Activated CD4-positive, alpha-beta memory T cell treated with anti-CD3 and anti-CD28 coated beads for 36 hours (primary cell): Measurements from ENCODE around the gene MARF1. TPM values are rescaled to one million over a fixed set of nuclear protein-coding genes. Genes with fewer than 3 reads are reported as not detected.
"Not testable (repeated sequence)": the region's sequence is repeated elsewhere in the genome, so short reads cannot be mapped to it uniquely, and the experiment has no call there.

Source experiments
- CTCF ChIA-PET: fragments of 350-600 bp; sonication (Branson Sonifier 250); formaldehyde crosslinking; loops from one replicate; lab custom pipeline; 2021; ENCODE audit warnings: antibody characterized with exemption, inconsistent platforms; lab: Charles Lee
- POLR2A ChIA-PET: fragments of 350-600 bp; sonication (Branson Sonifier 250); formaldehyde crosslinking; loops from one replicate; lab custom pipeline; 2021; ENCODE audit warnings: antibody characterized with exemption; lab: Charles Lee
- DNase-seq: peaks from one replicate; pipeline ENCODE4 v3.0.0-alpha.2; 2020
- H3K27ac Mint-ChIP-seq: one replicate; pipeline ENCODE4 v1.8.0; 2021; ENCODE audit warnings: mixed read lengths
- H3K27me3 Mint-ChIP-seq: one replicate; pipeline ENCODE4 v1.8.0; 2021; ENCODE audit warnings: mixed read lengths
- H3K36me3 Mint-ChIP-seq: one replicate; pipeline ENCODE4 v1.8.0; 2021; ENCODE audit warnings: mixed read lengths
- H3K4me1 Mint-ChIP-seq: one replicate; pipeline ENCODE4 v1.8.0; 2021; ENCODE audit warnings: low read depth, mixed read lengths
- H3K4me3 Mint-ChIP-seq: one replicate; pipeline ENCODE4 v1.8.0; 2021; ENCODE audit warnings: mild to moderate bottlenecking, mixed read lengths
- H3K9me3 Mint-ChIP-seq: one replicate; pipeline ENCODE4 v1.8.0; 2021; ENCODE audit warnings: mixed read lengths
- intact Hi-C: fragments of 100-400 bp; cut with micrococcal nuclease; formaldehyde crosslinking; loops from one replicate; pipeline ENCODE4 v1.15.1; 2023
- total RNA-seq, 2 experiments: library from RNA; stranded (reverse); gene quantifications; one replicate each; pipeline ENCODE4 v1.2.3, GENCODE V29; 2021

MARF1 gene
- total RNA-seq, 2 experiments from 2014 or later: 61.9 to 62.6 TPM

GRCh38 chr16:15607221-15607699, 35.7 kb downstream of the MARF1 start:
- H3K4me3 Mint-ChIP-seq, H3K9me3 Mint-ChIP-seq, POLR2A ChIA-PET, DNase-seq, intact Hi-C loops, H3K4me1 Mint-ChIP-seq, H3K27me3 Mint-ChIP-seq: not testable (repeated sequence)
- Mint-ChIP-seq H3K36me3 (peaks cover 54% of the 10 kb centered on the region), H3K27ac (peak overlapping the region; percentile 53)
- CTCF ChIA-PET: interaction anchor here (0.9 kb wide), 1 partner anchor 37 kb away, joined by 4 read pairs; no protein-coding TSS in a partner anchor

DNA sequence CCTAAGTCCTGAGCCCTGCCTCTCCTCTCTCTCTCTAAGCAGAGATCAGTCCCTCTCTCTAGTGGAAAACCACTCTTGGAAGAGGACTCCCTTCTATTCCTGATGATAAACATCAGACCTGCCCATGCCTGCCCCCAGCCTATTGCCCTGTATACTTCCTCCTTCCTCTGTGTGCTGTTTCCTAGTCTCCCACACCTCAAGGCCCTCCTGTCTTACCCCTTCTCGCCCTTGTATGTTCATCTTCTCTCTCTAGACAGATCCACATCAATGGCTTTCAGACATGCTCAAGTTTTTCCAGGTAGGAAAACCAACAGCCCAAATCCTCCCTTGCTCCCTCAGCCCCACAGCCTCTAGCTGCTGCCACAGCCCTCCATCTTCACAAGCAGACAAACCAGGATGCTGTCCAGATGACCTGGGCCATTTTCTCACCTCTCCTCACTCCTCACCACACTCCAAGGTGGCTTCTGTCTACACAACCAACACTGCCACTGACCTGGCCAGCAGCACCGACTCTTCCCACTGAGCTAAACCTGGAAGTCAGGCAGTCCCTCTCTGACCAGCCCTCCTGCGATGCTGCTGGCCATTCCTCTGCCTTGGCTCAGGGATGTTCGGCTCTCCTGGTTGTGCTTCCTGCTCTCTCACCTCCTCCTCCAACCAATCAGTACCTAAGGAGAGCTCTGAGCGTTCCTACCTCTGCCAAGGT, 36.3 kb downstream of the MARF1 start:
- POLR2A ChIA-PET: no interaction called here
- Mint-ChIP-seq H3K36me3 (peaks cover 55% of the 10 kb centered on the region), H3K9me3 (no peaks in the 10 kb centered on the region), H3K27ac (peak overlapping the region; percentile 53), H3K4me3 (no peak overlapping the region), H3K4me1 (peaks cover 10% of the 10 kb centered on the region), H3K27me3 (no peaks in the 10 kb centered on the region)
- no peak for DNase-seq
- CTCF ChIA-PET: interaction anchor here (0.9 kb wide), 1 partner anchor 37 kb away, joined by 4 read pairs; no protein-coding TSS in a partner anchor
- intact Hi-C loops: no loop called here

DNA sequence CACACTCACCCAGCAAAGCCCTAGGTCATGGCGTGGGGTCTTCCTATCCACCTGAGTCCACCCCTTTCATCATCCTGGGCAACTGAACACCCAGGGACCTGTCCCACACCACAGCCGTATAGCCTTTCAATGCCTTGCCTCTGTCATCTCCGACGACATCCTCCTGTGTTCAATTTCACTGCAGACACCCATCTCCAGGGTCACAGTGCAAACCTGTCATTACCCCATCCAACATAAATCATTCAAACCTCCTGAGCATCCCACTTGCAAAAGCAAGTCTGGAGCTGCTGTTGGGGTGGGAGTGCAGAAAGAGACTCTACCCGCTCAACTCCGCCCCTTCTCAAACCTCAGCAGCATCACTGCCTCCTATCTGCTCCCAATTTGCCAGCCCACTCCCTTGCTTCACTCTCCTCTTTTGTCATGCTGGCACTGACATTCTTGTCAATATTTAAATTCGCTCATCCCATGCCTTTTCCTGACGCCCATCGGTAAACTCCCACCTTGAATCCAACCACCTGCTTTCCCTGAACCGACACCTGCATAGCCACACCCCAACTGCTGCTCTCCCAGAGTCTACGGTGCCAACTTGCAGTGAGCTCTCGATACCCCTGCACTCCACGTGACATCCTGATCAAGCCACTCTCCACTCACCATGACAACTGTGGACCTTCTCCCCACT, 37.0 kb downstream of the MARF1 start:
- no peaks in the 10 kb centered on the region for H3K27me3 Mint-ChIP-seq
- DNase-seq: no peak
- ChIA-PET POLR2A (no interaction called here), CTCF (no interaction called here)
- no peak overlapping the region for H3K4me3 Mint-ChIP-seq
- no peaks in the 10 kb centered on the region for H3K9me3 Mint-ChIP-seq
- H3K36me3 Mint-ChIP-seq: peaks cover 57% of the 10 kb centered on the region
- peak overlapping the region; percentile 53 for H3K27ac Mint-ChIP-seq
- intact Hi-C loops: no loop called here
- peaks cover 10% of the 10 kb centered on the region for H3K4me1 Mint-ChIP-seq

DNA sequence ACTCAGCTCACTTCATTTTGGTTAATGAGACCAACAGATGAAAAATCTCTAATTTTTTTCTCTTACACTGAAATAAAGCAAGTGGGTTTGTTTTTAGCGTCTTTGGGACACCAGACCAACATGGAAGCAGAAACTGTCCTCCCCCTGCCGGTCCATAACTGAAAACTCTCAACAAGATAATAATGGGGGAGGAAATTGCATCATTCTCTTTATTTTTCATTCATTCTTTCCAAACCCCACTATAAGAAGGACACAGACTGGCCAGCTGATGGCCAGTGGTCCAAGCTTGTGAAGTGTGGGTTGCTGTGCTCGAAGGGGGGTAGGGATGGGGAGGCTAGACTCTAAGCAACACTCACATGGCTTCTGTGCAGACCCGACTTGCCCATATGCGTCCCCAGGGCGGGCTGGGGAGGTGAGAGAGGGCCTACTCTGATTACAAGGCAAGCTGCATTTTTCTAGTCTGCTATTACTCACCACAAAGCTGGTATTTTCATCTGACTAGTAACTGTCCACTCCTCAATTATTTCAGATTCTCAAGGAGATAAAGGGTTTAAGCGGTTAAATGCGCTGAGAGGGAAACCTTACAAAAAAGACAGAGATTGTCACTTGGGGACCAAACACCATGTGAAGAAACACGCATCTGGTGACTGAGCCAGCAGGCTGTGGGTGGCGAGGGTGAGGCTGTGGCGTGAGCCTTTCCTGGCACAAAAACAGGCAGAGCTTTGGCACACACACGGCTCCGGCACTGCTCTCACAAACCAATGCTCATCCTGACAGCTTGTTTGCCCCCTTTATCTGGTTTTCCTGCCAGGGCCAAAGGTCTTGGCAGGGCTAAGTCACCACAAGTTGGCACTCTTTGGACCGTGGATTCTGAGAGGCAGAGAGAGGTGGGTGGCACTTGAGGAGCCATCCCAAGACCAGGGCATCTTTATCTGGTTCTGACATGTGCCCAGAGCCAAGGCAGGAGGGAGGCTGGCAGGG, 38.2 kb downstream of the MARF1 start:
- H3K27me3 Mint-ChIP-seq: no peaks in the 10 kb centered on the region

GRCh38 chr16:15602285-15603044, 40.5 kb downstream of the MARF1 start:
- no peaks in the 10 kb centered on the region for H3K27me3 Mint-ChIP-seq
- CTCF ChIA-PET: no interaction called here
- DNase-seq: no peak
- intact Hi-C loops: no loop called here
- no peak overlapping the region for H3K4me3 Mint-ChIP-seq
- H3K27ac Mint-ChIP-seq: no peak overlapping the region
- no peaks in the 10 kb centered on the region for H3K9me3 Mint-ChIP-seq
- POLR2A ChIA-PET: no interaction called here
- peaks cover 2% of the 10 kb centered on the region for H3K4me1 Mint-ChIP-seq
- H3K36me3 Mint-ChIP-seq: peaks cover 58% of the 10 kb centered on the region

More for the DNA sequence above, 38.2 kb downstream of the MARF1 start:
- H3K4me3 Mint-ChIP-seq: no peak overlapping the region
- peak overlapping the region; percentile 42 for H3K27ac Mint-ChIP-seq
- ChIA-PET POLR2A (no interaction called here), CTCF (no interaction called here)
- peaks cover 57% of the 10 kb centered on the region for H3K36me3 Mint-ChIP-seq
- no peak for DNase-seq
- intact Hi-C loops: no loop called here
- peaks cover 1% of the 10 kb centered on the region for H3K4me1 Mint-ChIP-seq
- no peaks in the 10 kb centered on the region for H3K9me3 Mint-ChIP-seq

- Mint-ChIP-seq H3K27me3 (no peaks in the 10 kb centered on the region), H3K27ac (no peak overlapping the region), H3K9me3 (no peaks in the 10 kb centered on the region), H3K4me1 (peaks cover 2% of the 10 kb centered on the region), H3K36me3 (peaks cover 54% of the 10 kb centered on the region), H3K4me3 (no peak overlapping the region)
- DNase-seq: no peak
- POLR2A ChIA-PET: interaction anchor here (1.0 kb wide), 1 partner anchor 9 kb away, joined by 3 read pairs; no protein-coding TSS in a partner anchor
- CTCF ChIA-PET: no interaction called here
- intact Hi-C loops: no loop called here
Measured at GRCh38 chr16:15601212-15601879, 41.6 kb downstream of the MARF1 start.

DNA sequence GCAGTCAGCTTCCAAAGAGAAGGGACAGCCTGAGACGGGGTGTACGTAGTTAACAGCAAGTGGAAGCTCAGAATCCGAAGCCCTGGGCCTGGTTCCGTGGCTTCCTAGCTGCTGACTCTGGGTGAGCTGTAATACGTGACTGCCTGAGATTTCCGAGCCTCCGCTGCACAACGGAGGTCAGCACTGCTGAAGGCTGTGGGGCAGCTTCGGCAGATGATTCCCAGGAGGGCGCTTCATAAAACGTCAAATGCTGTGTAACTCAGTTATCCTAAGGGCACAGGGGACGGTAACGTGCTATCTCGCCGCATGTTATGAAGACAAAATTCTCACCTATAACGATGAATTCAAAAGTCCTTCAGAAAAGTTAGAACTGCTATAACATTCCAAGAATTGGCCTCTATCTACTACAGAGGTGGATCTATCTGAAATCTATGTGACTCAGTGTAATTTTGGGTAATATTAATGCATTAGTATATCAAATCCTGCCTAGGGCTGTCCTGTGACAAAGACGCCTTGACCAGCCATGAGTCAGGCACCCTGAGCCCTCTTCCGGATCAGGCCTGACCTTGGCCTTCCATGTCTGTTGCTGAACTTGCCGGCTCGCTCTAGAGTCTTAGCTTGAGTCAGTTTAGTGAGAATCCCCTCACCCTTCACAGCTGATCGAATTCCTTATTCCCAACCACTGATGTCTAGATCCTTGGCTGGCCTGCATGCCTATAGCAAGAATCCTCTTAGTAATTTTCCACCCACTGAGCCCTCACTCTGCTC, 43.5 kb downstream of the MARF1 start:
- Mint-ChIP-seq H3K27me3 (no peaks in the 10 kb centered on the region), H3K27ac (peak overlapping the region; percentile 15), H3K36me3 (peaks cover 69% of the 10 kb centered on the region), H3K4me1 (peaks cover 7% of the 10 kb centered on the region), H3K9me3 (no peaks in the 10 kb centered on the region), H3K4me3 (no peak overlapping the region)
- intact Hi-C loops: no loop called here
- ChIA-PET POLR2A (interaction anchor here (0.5 kb wide), 1 partner anchor 13 kb away, joined by 3 read pairs; no protein-coding TSS in a partner anchor), CTCF (interaction anchor here (1.3 kb wide), 1 partner anchor 44 kb away, joined by 3 read pairs; the partner anchor contains the start of gene MARF1)
- no peak for DNase-seq

- H3K27ac Mint-ChIP-seq: peak overlapping the region; percentile 74
- no peaks in the 10 kb centered on the region for H3K9me3 Mint-ChIP-seq
- no peaks in the 10 kb centered on the region for H3K27me3 Mint-ChIP-seq
- H3K4me1 Mint-ChIP-seq: peaks cover 8% of the 10 kb centered on the region
- H3K4me3 Mint-ChIP-seq: no peak overlapping the region
- ChIA-PET POLR2A (no interaction called here), CTCF (interaction anchor here (1.3 kb wide), 1 partner anchor 44 kb away, joined by 3 read pairs; the partner anchor contains the start of gene MARF1)
- intact Hi-C loops: no loop called here
- no peak for DNase-seq
- H3K36me3 Mint-ChIP-seq: peaks cover 71% of the 10 kb centered on the region
Measured at GRCh38 chr16:15598648-15599190, 44.2 kb downstream of the MARF1 start.

- no peak overlapping the region for H3K4me3 Mint-ChIP-seq
- CTCF ChIA-PET: interaction anchor here (1.3 kb wide), 1 partner anchor 45 kb away, joined by 3 read pairs; the partner anchor contains the start of gene MARF1
- intact Hi-C loops: no loop called here
- H3K4me1 Mint-ChIP-seq: peaks cover 10% of the 10 kb centered on the region
- DNase-seq: no peak
- H3K36me3 Mint-ChIP-seq: peaks cover 67% of the 10 kb centered on the region
- POLR2A ChIA-PET: no interaction called here
- no peak overlapping the region for H3K27ac Mint-ChIP-seq
- H3K9me3 Mint-ChIP-seq: no peaks in the 10 kb centered on the region
- H3K27me3 Mint-ChIP-seq: no peaks in the 10 kb centered on the region
Measured at GRCh38 chr16:15597822-15598647, 44.9 kb downstream of the MARF1 start.
